ENCODE measurements around the gene IFI35. TPM values are rescaled to one million over a fixed set of nuclear protein-coding genes. Genes with fewer than 3 reads are reported as not detected.

The IFI35 gene
- total RNA-seq, 1 experiment from 2014 or later, result 42.6 TPM

DNA sequence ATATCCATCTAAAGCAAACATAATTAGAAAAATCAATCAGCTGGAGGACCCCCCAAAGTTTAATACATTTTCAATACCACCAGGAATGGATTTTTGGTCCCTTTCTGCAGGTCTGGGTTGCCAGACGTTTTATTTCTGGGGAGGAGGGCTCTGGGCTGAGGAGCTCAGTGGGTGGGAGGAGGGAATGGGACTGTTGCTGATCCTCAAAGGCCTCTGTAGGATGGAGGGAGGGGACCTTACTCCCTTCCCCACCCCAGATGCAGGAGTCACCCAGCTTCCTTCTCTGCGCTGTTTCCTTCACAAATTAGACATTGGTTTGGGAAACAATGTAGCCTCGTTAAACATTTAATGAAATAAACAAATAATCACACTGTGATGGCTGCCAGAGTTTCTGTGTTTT, 25.1 kb downstream of the IFI35 start:
- no peak for TF ChIP-seq REST (IDR thresholded peaks at IDR 0.05; ENCODE audit: insufficient read depth in 1 of 2, low read depth in 2 of 2, low read length in 1 of 2)
- no peak for TF ChIP-seq SIN3A (IDR thresholded peaks at IDR 0.05; ENCODE audit: borderline replicate concordance, insufficient read depth, low read depth, low read length)
- TF ChIP-seq TCF7L2 (IDR thresholded peaks at IDR 0.05; ENCODE audit: low read depth, low read length), result no peak
- TF ChIP-seq POLR2AphosphoS5 (IDR thresholded peaks at IDR 0.05; ENCODE audit: low read depth, low read length), result no peak
- TF ChIP-seq, protein P1, sequence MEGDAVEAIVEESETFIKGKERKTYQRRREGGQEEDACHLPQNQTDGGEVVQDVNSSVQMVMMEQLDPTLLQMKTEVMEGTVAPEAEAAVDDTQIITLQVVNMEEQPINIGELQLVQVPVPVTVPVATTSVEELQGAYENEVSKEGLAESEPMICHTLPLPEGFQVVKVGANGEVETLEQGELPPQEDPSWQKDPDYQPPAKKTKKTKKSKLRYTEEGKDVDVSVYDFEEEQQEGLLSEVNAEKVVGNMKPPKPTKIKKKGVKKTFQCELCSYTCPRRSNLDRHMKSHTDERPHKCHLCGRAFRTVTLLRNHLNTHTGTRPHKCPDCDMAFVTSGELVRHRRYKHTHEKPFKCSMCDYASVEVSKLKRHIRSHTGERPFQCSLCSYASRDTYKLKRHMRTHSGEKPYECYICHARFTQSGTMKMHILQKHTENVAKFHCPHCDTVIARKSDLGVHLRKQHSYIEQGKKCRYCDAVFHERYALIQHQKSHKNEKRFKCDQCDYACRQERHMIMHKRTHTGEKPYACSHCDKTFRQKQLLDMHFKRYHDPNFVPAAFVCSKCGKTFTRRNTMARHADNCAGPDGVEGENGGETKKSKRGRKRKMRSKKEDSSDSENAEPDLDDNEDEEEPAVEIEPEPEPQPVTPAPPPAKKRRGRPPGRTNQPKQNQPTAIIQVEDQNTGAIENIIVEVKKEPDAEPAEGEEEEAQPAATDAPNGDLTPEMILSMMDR (IDR thresholded peaks at IDR 0.05), result no peak
- in situ Hi-C loops (cut with HindIII; ENCODE audit: low pct_unique_long_range_greater_than_20kb, low sequenced_read_pairs), result no loop called here
- CTCF ChIA-PET, result no interaction called here
- Histone ChIP-seq H3K4me1 (ENCODE audit: control insufficient read depth, insufficient read depth, low read length) (no peaks in the 10 kb centered on the region), H3K27me3 (ENCODE audit: control insufficient read depth, insufficient read depth, low read length) (no peaks in the 10 kb centered on the region), H3K27ac (ENCODE audit: low read length) (no peak overlapping the region), H3K9me3 (ENCODE audit: control insufficient read depth, insufficient read depth, low read depth, low read length) (no peaks in the 10 kb centered on the region), H3K36me3 (ENCODE audit: control insufficient read depth, insufficient read depth, low read length) (no peaks in the 10 kb centered on the region), H3K4me3 (ENCODE audit: low read depth in 2 of 2, low read length in 2 of 2) (no peak overlapping the region)
- POLR2A ChIA-PET, result interaction anchor here (0.6 kb wide), 1 partner anchor 24 kb away, joined by 7 read pairs; no protein-coding TSS in a partner anchor
- intact Hi-C loops (cut with micrococcal nuclease; ENCODE audit: unreplicated experiment), result no loop called here
- no peak for DNase-seq (ENCODE audit: low read depth, low spot score)
- BruUV-seq (replicated peaks), result no TSS peak
- ATAC-seq, result no peak

DNA sequence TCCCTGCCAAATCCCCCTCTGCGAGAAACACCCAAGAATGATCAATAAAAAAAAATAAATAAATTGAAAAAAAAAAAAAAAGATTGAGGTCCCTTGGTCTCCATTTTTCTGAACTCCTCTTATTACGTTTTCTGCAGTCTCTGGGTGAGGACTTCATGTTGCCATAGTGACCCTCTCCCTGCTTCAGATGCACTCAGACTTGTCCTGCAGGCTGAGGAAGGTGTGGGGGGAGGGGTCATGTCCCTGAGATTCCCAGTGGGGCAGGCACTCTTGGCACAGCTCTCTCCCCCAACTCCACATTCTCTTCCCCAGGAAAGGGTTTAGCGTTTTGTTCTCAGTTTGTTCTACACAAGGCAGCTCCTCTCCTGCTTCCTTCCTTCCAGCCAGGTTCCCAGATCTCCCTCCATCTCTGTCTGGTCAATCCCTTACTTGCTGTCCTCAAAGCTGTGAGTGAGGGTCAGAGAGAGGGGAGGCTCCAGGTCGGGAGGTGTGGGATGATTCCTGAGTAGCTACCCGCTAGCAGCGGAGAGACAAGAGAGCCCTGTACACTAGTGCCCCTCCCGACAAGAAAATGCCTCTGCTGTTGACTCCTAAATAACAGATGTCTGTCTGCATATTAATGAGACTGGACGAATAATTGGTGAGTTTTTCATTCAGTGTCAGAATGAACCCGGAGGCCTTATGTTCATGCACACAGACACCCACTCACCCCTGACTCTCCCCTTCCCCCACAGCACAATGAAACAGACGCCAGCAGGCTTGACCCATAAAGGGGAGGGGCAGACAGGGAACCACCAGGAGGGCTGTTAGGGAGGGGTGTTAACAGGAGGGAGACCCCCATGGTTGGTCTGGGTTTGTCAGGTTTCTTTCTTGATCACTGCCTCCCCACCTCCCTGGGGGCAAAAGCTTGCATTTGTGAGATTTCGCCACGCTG, 27.6 kb downstream of the IFI35 start:
- TF ChIP-seq, protein P1 (IDR thresholded peaks at IDR 0.05), result no peak
- TF ChIP-seq TCF7L2 (IDR thresholded peaks at IDR 0.05; ENCODE audit: low read depth, low read length) (no peak), REST (IDR thresholded peaks at IDR 0.05; ENCODE audit: insufficient read depth in 1 of 2, low read depth in 2 of 2, low read length in 1 of 2) (no peak), SIN3A (IDR thresholded peaks at IDR 0.05; ENCODE audit: borderline replicate concordance, insufficient read depth, low read depth, low read length) (no peak), POLR2AphosphoS5 (IDR thresholded peaks at IDR 0.05; ENCODE audit: low read depth, low read length) (no peak)
- Histone ChIP-seq H3K27ac (ENCODE audit: low read length) (no peak overlapping the region), H3K4me1 (ENCODE audit: control insufficient read depth, insufficient read depth, low read length) (no peaks in the 10 kb centered on the region), H3K9me3 (ENCODE audit: control insufficient read depth, insufficient read depth, low read depth, low read length) (no peaks in the 10 kb centered on the region), H3K36me3 (ENCODE audit: control insufficient read depth, insufficient read depth, low read length) (no peaks in the 10 kb centered on the region), H3K4me3 (ENCODE audit: low read depth in 2 of 2, low read length in 2 of 2) (no peak overlapping the region), H3K27me3 (ENCODE audit: control insufficient read depth, insufficient read depth, low read length) (no peaks in the 10 kb centered on the region)
- no peak for ATAC-seq
- ChIA-PET CTCF (no interaction called here), POLR2A (interaction anchor here (0.7 kb wide), 1 partner anchor 13 kb away, joined by 4 read pairs; no protein-coding TSS in a partner anchor)
- intact Hi-C loops (cut with micrococcal nuclease; ENCODE audit: unreplicated experiment) (no loop called here), in situ Hi-C loops (cut with HindIII; ENCODE audit: low pct_unique_long_range_greater_than_20kb, low sequenced_read_pairs) (no loop called here)
- DNase-seq (ENCODE audit: low read depth, low spot score), result no peak
- BruUV-seq (replicated peaks), result no TSS peak

Measured in Panc1 (cell line).